HG03095 (cell line): Measurements from ENCODE around the gene SLC6A17.

Source experiments
- ATAC-seq: cut with Tn5 transposase; IDR thresholded peaks from one replicate; pipeline ENCODE4 v1.9.1; 2021; ENCODE audit warnings: moderate library complexity; ENCODE audit not compliant: unreplicated experiment

SLC6A17 gene

DNA sequence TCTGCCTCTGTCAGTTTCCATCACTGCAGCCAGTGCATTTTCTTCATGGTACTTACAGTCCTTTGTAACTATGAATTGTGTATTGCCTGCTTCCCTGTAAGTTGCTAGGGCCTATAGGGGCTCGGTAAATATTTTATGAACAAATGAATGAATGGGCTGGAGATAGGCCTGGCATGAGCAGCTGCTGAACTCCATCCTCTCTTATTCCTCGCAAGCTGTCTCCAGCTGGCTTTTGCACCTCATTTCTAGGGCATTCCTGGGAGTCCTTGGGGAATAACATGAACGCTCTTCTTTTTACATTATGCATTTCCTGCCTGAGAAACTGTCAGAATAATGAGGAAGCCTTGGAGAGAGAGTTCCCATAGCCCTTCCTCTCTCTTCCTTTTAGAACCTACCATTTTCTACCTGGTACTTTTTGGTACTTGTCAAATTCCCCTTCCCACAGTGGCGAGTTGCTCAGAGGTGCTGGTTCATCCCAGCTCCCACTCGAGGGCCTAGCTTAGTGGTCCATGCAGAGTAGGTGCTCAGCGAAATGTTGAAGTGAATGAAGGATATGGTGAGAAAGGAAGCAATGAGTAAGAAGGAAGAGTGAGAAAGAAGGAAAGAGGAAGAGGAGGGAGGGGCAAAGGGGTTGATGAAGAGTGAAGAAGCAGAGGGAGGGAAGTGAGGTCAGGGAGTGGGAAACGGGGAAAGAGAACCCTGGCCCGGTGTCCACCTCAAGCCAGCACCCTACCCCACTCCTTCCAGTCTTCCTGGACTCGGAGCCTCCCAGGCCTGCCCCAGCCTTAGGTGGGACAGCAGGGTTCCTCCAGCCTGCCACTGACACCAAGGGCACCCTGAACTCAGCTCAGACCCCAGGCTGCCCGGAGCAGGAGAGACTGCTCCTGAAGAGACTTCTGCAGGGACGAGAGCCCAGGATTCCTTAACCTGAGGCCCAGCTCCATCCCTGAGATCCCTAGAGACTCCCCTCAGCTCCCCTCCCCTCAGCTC is 89.4 kb downstream of the SLC6A17 start:
- no peak for ATAC-seq

GRCh38 chr1:110240476-110241210 is 90.3 kb downstream of the SLC6A17 start:
- no peak for ATAC-seq

DNA sequence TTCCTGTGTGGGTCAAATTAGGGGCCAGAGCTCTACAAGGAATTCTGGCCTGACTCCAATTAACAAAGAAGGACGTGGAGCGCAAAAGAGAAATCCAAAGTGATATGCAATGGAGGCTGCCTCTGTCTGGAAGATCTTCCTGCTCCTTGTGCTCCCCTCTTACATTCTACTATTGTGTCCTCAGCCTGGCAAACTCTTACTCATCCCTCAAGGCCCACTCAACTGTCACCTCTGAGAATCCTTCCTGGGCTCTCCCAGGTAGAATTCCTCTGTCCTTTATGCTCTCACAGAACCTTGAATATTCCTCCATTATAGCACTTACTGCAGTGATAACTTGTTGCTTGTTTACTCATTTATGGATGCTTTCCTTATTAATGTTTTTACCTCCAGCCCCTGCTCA is 91.2 kb downstream of the SLC6A17 start:
- no peak for ATAC-seq

DNA sequence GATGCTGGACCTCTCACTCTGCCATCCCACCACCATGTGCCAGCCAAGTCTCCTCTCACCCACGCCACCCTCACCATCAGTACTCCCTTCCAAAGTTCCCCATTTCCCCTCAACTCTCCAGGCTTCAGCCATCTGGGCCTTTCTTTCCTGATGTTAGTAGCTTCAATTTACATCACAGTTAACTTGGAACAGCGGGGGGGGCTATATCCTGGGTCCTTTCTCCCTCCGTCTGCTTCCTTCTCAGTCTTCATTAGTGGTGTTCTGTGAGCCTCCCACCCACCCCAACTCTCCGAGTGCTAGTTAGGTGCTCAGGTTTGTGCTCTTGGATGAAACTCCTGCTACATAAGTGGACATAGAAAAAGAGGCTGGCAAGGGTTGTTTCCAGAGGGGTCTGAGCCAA is 91.8 kb downstream of the SLC6A17 start:
- ATAC-seq: no peak

DNA sequence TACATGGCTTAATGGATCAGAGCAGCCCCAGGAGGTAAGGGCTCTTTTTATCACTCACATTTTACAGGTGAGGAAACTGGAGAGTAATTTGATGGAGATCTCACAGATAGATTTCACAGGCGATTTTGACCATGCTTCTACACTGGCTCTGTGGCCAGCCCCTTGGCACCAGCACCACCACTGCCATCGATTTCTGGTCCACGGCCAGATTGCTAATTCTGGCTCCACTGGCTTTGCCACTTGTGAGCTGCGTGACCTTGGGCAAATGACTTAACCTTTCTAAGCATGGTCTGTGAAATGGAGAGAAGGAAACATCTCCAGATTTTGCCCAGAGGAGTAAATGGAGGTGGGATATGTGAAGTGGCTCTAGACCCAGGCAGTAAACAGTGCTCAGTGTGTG is 92.4 kb downstream of the SLC6A17 start:
- no peak for ATAC-seq

GRCh38 chr1:110243146-110243545 is 92.9 kb downstream of the SLC6A17 start:
- no peak for ATAC-seq

- no peak for ATAC-seq
Observed at GRCh38 chr1:110243574-110243973, 93.3 kb downstream of the SLC6A17 start.

DNA sequence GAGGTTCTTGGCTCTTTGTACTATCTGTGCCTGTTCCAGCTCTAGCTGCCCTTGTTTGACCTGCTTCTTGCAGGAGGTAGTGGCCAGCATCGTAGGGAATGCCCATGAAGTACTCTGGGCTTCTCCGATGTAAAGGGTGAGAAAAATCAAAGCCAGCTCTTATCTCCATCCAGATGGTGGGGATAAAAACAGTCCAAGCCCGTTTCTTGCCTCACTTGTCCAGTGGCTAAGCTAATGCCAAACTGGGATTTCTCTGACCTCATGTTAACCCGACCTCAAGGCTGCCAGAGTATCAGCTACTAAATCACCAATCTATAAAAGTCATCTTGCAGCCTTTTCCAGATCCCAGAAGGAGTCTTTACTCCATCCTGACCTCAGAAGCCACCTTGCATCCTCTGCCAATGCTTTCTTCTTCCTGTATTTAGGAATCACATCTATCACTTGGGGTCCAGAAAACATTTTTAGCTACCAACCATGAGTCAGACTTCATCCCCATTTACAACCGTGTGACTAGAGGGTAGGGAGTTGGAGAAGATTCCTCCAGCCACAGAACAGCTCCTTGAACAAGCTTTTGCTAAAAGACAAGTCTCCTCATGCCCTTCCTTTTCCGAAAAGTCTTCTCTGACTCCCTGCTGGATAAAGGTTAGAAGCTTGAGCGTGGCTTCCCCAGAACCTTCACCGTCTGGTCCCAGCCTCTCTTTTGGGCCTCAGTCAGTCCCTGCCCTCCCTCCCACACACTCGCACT is 95.8 kb downstream of the SLC6A17 start:
- no peak for ATAC-seq

DNA sequence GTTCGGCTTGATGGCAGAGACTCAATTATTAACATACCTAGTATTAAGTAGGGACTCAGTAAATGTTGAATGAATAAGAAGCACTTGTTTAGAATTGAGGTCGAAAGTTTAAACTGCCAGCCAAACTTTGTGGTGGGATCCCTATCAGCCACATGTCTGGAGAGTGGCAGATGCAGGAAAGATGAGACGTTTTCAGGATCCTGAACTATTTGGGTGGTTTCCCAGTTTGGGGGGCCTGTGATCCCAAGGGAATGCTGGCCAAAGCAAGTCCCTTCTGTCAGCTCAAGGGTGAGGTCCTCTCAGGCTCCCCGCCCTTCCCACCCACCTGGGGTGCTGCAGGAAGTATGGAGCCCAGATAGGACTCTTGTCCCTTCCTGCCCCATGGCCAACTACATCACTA is 98.5 kb downstream of the SLC6A17 start:
- no peak for ATAC-seq

DNA sequence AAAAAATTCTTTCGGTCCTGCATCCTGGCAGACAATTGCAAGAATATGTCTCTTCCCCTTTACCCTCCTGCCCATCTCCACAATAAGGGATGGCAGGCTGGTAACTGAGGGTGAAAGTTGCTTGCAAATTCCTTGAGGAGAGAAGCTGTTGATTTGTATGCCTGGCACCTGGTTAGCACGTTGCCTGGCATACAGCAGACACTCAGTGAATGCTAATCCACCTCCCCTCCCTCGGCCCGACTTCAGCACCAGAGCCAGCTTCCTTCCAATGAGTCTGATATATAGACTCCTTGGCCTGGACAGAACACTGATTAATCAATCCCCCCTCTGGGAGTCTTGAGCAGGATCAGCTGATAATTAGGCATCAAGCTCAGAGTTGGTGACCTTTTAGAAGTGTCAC is 99.0 kb downstream of the SLC6A17 start:
- no peak for ATAC-seq

GRCh38 chr1:110250008-110250407 is 99.7 kb downstream of the SLC6A17 start:
- ATAC-seq: no peak

DNA sequence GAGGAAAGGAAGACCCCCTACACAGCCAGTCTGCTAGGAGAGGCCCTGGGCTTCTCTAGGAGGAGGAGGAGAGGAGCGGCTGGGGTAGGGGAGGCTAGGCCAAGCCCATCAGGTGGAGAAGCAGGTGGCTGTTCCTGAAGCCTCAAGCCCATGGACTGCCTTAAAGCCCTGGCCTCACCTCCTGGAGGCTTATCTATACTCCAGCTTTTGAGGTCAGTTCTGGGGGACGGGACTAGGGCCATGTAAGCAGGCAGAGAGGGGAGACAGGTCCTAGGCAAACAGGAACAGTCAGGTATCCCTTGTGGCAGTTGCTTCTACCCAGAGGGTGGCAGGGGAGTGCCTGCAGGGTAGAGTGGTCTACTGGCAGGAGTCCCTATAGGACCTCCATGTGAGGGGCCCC is 100.5 kb downstream of the SLC6A17 start:
- ATAC-seq: no peak
